DMS114 treated with DMSO at 0.1 percent for 48 hours (cell line): Measurements from ENCODE around the gene BUD31.
A peak's percentile ranks its signal among the peaks of the same experiment; 100 is the strongest.
"Not testable (repeated sequence)": the region's sequence is repeated elsewhere in the genome, so short reads cannot be mapped to it uniquely, and the experiment has no call there.

ENCODE experiments used
- DNase-seq: peaks from one replicate; lab custom pipeline; 2025; ENCODE audit not compliant: unreplicated experiment; lab: John Stamatoyannopoulos, UW

BUD31 gene

GRCh38 chr7:99380032-99380822 is 28.5 kb upstream of the BUD31 start:
- no peak for DNase-seq

- DNase-seq = no peak
Measured at GRCh38 chr7:99380823-99381663, 27.7 kb upstream of the BUD31 start.

GRCh38 chr7:99381664-99382075 is 27.1 kb upstream of the BUD31 start:
- no peak for DNase-seq

GRCh38 chr7:99383203-99383602 is 25.6 kb upstream of the BUD31 start:
- DNase-seq = no peak

- DNase-seq = no peak
Measured at GRCh38 chr7:99383791-99384370, 24.9 kb upstream of the BUD31 start.

GRCh38 chr7:99384523-99384922 is 24.2 kb upstream of the BUD31 start:
- no peak for DNase-seq

GRCh38 chr7:99385564-99385963 is 23.2 kb upstream of the BUD31 start:
- DNase-seq = no peak

- DNase-seq = no peak
Measured at GRCh38 chr7:99386584-99387238, 22.1 kb upstream of the BUD31 start.

- not testable (repeated sequence) for DNase-seq
Measured at GRCh38 chr7:99387239-99387635, 21.5 kb upstream of the BUD31 start.

- no peak for DNase-seq
Measured at GRCh38 chr7:99387912-99388311, 20.9 kb upstream of the BUD31 start.

GRCh38 chr7:99389772-99390171 is 19.0 kb upstream of the BUD31 start:
- no peak for DNase-seq

- DNase-seq = no peak
Measured at GRCh38 chr7:99390941-99391602, 17.7 kb upstream of the BUD31 start.

GRCh38 chr7:99392046-99392445 is 16.7 kb upstream of the BUD31 start:
- no peak for DNase-seq

- DNase-seq = no peak
Measured at GRCh38 chr7:99392659-99393354, 16.0 kb upstream of the BUD31 start.

GRCh38 chr7:99393355-99394187 is 15.2 kb upstream of the BUD31 start:
- DNase-seq = peak; percentile 42

- DNase-seq = no peak
Measured at GRCh38 chr7:99394188-99394502, 14.6 kb upstream of the BUD31 start.

- DNase-seq = no peak
Measured at GRCh38 chr7:99395616-99396327, 13.0 kb upstream of the BUD31 start.

GRCh38 chr7:99396418-99397296 is 12.1 kb upstream of the BUD31 start:
- no peak for DNase-seq
